Measurements from ENCODE around the gene LBH. TPM values are rescaled to one million over a fixed set of nuclear protein-coding genes. Genes with fewer than 3 reads are reported as not detected.

Gene LBH
- total and polyA plus RNA-seq, 2 of the 13 experiments (the other 11 are each of a cell fraction or from before 2014, with no cell fraction given), result 0.09 to 0.25 TPM

DNA sequence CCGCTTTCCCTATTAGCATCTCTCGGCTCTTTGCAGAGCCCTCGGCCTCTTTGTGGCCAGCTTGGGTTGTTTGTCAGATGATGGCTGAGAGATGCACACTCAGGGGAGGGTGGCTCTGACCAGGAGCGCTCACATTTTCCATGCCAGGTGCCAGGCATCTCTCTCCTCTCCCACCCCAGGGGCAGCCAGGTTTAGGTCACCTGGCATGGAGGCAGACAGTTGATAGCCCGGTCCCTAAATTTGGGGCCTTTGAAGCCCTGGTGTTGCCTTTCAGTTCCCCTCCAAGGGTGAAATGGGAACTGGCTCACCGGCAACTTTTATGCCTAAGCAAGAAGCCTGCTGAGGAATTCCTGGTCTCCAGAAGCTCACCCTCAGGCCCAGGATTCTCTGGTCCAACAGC lies 19.1 kb downstream of the LBH start:
- no peaks in the 10 kb centered on the region for H3K79me2 ChIP-seq (ENCODE audit: insufficient read depth, low read length)
- WGBS (ENCODE audit: low lambda C conversion rate), result 59% methylated on average over 6 of the region's 6 CpGs
- ATAC-seq, result no peak

More for the DNA sequence above, 19.1 kb downstream of the LBH start:
- no peak overlapping the region for H3K27ac ChIP-seq (ENCODE audit: extremely low read length, insufficient read depth, low read length)
- H3K9ac ChIP-seq (ENCODE audit: insufficient read depth, low read depth, low read length), result no peak overlapping the region
- no peak for TF ChIP-seq PRPF4 (IDR thresholded peaks at IDR 0.05; ENCODE audit: low read depth, low read length, poor library complexity, severe bottlenecking)
- TF ChIP-seq RELA (CRISPR knock-in tag; IDR thresholded peaks at IDR 0.05), result no peak
- TF ChIP-seq, protein P1, sequence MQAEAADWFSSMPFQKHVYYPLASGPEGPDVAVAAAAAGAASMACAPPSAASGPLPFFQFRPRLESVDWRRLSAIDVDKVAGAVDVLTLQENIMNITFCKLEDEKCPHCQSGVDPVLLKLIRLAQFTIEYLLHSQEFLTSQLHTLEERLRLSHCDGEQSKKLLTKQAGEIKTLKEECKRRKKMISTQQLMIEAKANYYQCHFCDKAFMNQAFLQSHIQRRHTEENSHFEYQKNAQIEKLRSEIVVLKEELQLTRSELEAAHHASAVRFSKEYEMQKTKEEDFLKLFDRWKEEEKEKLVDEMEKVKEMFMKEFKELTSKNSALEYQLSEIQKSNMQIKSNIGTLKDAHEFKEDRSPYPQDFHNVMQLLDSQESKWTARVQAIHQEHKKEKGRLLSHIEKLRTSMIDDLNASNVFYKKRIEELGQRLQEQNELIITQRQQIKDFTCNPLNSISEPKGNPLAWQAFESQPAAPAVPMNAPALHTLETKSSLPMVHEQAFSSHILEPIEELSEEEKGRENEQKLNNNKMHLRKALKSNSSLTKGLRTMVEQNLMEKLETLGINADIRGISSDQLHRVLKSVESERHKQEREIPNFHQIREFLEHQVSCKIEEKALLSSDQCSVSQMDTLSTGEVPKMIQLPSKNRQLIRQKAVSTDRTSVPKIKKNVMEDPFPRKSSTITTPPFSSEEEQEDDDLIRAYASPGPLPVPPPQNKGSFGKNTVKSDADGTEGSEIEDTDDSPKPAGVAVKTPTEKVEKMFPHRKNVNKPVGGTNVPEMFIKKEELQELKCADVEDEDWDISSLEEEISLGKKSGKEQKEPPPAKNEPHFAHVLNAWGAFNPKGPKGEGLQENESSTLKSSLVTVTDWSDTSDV (CRISPR knock-in tag; IDR thresholded peaks at IDR 0.05), result no peak
- TF ChIP-seq MBD4 (IDR thresholded peaks at IDR 0.05; ENCODE audit: borderline replicate concordance, low read length), result no peak
- no peak for TF ChIP-seq MYPOP (CRISPR knock-in tag; IDR thresholded peaks at IDR 0.05)
- TF ChIP-seq, protein P2, sequence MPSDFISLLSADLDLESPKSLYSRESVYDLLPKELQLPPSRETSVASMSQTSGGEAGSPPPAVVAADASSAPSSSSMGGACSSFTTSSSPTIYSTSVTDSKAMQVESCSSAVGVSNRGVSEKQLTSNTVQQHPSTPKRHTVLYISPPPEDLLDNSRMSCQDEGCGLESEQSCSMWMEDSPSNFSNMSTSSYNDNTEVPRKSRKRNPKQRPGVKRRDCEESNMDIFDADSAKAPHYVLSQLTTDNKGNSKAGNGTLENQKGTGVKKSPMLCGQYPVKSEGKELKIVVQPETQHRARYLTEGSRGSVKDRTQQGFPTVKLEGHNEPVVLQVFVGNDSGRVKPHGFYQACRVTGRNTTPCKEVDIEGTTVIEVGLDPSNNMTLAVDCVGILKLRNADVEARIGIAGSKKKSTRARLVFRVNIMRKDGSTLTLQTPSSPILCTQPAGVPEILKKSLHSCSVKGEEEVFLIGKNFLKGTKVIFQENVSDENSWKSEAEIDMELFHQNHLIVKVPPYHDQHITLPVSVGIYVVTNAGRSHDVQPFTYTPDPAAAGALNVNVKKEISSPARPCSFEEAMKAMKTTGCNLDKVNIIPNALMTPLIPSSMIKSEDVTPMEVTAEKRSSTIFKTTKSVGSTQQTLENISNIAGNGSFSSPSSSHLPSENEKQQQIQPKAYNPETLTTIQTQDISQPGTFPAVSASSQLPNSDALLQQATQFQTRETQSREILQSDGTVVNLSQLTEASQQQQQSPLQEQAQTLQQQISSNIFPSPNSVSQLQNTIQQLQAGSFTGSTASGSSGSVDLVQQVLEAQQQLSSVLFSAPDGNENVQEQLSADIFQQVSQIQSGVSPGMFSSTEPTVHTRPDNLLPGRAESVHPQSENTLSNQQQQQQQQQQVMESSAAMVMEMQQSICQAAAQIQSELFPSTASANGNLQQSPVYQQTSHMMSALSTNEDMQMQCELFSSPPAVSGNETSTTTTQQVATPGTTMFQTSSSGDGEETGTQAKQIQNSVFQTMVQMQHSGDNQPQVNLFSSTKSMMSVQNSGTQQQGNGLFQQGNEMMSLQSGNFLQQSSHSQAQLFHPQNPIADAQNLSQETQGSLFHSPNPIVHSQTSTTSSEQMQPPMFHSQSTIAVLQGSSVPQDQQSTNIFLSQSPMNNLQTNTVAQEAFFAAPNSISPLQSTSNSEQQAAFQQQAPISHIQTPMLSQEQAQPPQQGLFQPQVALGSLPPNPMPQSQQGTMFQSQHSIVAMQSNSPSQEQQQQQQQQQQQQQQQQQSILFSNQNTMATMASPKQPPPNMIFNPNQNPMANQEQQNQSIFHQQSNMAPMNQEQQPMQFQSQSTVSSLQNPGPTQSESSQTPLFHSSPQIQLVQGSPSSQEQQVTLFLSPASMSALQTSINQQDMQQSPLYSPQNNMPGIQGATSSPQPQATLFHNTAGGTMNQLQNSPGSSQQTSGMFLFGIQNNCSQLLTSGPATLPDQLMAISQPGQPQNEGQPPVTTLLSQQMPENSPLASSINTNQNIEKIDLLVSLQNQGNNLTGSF (CRISPR knock-in tag; IDR thresholded peaks at IDR 0.05), result no peak
- TF ChIP-seq, protein P3, sequence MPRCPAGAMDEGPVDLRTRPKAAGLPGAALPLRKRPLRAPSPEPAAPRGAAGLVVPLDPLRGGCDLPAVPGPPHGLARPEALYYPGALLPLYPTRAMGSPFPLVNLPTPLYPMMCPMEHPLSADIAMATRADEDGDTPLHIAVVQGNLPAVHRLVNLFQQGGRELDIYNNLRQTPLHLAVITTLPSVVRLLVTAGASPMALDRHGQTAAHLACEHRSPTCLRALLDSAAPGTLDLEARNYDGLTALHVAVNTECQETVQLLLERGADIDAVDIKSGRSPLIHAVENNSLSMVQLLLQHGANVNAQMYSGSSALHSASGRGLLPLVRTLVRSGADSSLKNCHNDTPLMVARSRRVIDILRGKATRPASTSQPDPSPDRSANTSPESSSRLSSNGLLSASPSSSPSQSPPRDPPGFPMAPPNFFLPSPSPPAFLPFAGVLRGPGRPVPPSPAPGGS (CRISPR knock-in tag; IDR thresholded peaks at IDR 0.05), result no peak
- TF ChIP-seq RORA (CRISPR knock-in tag; IDR thresholded peaks at IDR 0.05), result no peak
- no peak for TF ChIP-seq RBFOX2 (IDR thresholded peaks at IDR 0.05; ENCODE audit: low read depth, low read length)
- TF ChIP-seq ZNF615 (CRISPR knock-in tag; IDR thresholded peaks at IDR 0.05; ENCODE audit: borderline replicate concordance), result no peak
- no peak for TF ChIP-seq ZNF660 (CRISPR knock-in tag; IDR thresholded peaks at IDR 0.05; ENCODE audit: borderline replicate concordance, low read depth)
- no peak overlapping the region for H3K4me3 ChIP-seq (replicated peaks in 1 of 3; ENCODE audit: insufficient read depth in 1 of 3, low read depth in 2 of 3, low read length in 3 of 3)
- no peaks in the 10 kb centered on the region for H3K9me3 ChIP-seq (ENCODE audit: low read length)
- ChIA-PET POLR2A (no interaction called here), CTCF (ENCODE audit: low intra/inter-chr PET ratio, low total read pairs) (no interaction called here)
- no peaks in the 10 kb centered on the region for H4K20me1 ChIP-seq (ENCODE audit: insufficient read depth, low read length)
- H3K4me1 ChIP-seq (ENCODE audit: insufficient read depth, low read length), result no peaks in the 10 kb centered on the region
- H3K4me2 ChIP-seq (ENCODE audit: low read depth, low read length), result no peak overlapping the region
- BruUV-seq (replicated peaks), result no TSS peak
- H2AFZ ChIP-seq (ENCODE audit: low read length), result no peak overlapping the region
- H3K27me3 ChIP-seq (ENCODE audit: control insufficient read depth in 1 of 2, insufficient read depth in 2 of 2, low read length in 2 of 2), result peaks cover 0 to 14% of the 10 kb centered on the region in 2 experiments; a peak in 4 of 5 replicates
- intact Hi-C loops (cut with micrococcal nuclease; ENCODE audit: unreplicated experiment) (no loop called here), in situ Hi-C loops (cut with HindIII; ENCODE audit: extremely low pct_ligation_motif_present, low pct_unique_long_range_greater_than_20kb) (no loop called here)
- no peaks in the 10 kb centered on the region for H3K36me3 ChIP-seq (replicated peaks in 1 of 2; ENCODE audit: control insufficient read depth in 1 of 2, insufficient read depth in 2 of 2, low read length in 2 of 2)
- FAIRE-seq (no peak), DNase-seq (ENCODE audit: low spot score) (no peak)
